Stimulated activated CD8-positive, alpha-beta memory T cell treated with anti-CD3 and anti-CD28 coated beads, Interleukin-4, amount 100 ng/mL, for 24 hours (primary cell): ENCODE measurements around the gene TSSK6.

ENCODE experiments used
- DNase-seq: peaks from one replicate; pipeline ENCODE4 v3.0.0-alpha.2; 2020; ENCODE audit warnings: low read depth

Gene TSSK6

GRCh38 chr19:19514881-19515641, at the start of gene TSSK6:
Gene TSSK6 (minus strand): TSS chr19:19515548. CDS start chr19:19515427, 121 bp downstream.
- no peak for DNase-seq

DNA sequence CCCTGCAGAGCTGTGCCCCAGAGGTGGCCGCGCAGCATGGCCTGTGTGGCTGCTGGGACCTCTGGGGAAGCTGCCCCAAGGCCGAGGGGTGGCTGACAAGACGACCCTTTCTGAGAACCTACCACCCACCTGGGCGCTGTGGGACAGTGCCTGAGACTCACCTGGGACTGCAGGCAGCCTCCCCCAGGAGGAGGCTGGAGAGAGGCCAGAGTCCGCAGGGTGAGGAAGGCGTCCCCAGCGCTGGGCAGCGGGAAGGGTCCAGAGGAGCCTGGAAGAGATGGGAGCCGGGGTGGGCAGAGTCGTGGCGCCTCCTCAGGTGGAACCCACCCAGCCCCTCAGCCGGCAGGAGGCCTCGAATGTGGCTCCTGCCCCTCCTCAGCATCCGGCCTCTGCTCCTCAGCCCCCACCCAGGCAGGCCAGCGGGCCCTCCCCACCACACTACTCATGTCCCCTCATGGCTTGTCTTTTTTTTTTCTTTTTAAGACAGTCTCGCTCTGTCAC, 48.0 kb upstream of the TSSK6 start:
- DNase-seq: no peak

DNA sequence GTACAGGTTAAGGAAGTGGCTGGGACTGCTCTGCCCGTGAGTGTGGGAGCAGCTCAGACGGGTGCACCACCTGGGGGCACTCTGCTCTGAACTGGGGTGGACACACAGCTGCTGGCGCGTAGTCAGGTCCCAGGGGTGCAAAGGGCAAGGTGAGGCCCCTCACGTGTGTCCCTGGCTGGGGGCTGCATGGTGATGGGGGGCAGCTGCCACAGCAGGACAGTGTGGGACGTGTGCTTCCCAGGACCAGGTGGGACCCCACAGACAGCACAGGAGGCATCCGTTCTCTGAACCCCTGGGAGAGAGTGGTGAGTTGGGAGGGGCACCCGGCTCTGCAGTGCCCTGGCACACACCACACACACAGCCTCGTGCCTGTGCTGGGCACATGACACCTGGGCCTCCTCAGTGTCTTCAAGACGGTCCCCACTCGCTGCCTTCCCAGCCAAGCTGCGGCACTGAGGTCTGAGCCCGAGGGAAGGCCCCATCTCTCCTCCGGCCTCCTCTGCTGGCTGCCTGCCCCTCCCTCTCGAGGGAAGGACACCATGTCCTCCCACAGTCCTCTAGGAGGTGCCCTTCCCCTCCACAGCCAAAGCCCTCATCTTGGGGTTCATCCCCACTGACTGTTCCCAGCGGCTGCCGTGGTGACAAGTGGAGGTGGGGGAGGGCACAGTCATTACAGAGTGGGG, 47.5 kb upstream of the TSSK6 start:
- DNase-seq: peak; percentile 15

DNA sequence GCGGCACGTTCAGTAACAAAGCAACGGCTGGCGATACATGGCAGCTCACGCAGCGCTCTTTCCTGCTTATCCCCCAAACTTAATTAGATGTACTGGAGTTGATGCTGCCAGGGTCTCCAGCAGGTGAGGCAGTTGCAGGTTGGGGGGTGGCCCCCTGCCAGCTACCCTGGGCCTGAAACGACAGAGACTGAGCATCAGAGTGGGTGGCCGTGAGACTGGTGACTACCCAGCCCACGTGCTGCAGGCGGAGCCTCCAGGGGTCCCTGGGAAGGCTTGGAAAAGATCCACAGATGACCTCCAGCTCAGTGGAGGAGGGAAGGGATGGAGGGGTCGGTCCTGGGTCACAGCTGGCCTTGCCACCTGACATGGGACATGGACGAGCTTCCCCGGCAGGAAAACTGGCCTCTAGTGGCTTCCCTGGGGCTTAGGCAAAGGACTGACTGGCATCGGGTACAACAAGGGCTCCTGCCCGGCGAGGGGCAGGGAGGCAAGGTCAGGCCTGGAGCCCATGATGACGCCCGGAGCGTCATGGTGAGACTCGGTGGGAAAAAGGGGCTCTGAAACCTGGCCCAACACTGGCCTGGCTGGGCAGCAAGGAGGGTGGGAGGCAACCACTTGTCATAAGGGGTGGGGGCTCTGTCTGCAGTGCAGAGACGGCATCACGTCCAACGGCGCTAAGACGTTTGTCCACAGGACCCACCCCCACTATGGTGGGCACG, 46.8 kb upstream of the TSSK6 start:
- DNase-seq: no peak

GRCh38 chr19:19559931-19560330, 44.6 kb upstream of the TSSK6 start:
- DNase-seq: no peak

GRCh38 chr19:19558636-19559035, 43.3 kb upstream of the TSSK6 start:
- DNase-seq: no peak

- no peak for DNase-seq
Measured at GRCh38 chr19:19558055-19558454, 42.7 kb upstream of the TSSK6 start.

- DNase-seq: peak; percentile 39
Measured at GRCh38 chr19:19554074-19555023, 39.0 kb upstream of the TSSK6 start.

GRCh38 chr19:19553670-19554069, 38.3 kb upstream of the TSSK6 start:
- DNase-seq: no peak

GRCh38 chr19:19552798-19553197, 37.5 kb upstream of the TSSK6 start:
- no peak for DNase-seq

DNA sequence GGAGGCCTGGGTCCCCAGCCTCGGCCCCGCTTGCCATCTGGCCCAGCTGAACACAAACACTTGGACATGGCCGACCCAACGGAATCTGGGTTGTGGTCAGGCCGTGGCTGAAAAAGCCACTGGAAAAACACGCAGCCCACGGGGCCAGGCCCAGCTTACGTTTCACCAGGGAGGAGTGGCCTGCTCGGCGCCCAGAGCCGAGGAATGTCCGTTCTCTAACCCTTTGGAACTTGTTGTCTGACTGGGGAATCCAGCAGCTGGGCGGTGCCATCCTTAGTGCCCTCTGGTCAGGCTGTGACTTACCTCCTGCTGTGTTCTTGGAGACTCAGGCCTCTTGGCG, 36.5 kb upstream of the TSSK6 start:
- no peak for DNase-seq

DNA sequence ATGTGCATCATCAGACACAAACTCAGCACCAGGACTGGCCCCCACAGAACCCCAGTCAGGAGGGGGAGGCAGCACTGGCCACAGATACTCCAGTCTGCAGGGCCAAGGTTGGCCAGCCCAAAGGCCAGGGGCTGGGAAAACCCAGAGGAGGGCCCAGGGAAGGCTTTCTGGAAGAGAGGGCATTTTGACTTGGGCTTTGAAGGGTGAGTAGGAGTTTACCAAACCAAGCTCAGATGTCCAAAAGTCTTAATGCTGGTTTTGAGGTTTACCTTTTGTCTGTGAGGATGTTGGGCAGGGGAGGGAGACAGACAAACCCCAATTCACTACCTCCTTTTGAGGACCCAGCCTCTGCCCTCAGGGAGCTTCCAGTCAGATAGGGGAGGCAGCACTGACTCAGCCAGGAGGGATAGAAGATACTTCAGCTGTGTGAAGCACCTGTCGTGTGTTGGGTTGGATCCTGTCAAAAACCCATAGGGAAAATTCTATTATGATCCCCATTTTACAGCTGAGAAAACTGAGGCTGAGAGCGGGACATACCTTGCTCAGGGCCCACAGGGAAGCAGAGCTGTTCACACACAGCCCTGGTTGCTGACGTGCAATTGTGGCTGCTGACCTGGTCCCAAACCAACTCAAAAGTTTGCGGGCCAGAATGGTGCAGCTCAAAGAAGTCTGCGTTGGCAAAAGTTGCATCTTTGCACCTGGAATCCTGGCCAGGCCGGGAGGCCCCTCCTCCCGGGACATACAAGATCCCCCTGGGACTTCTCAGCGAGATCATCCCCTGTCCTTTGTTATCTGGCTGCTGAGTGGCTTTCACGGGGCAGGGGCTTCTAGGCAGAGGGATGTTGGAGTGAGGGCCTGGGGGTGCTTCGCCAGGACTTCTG, 35.9 kb upstream of the TSSK6 start:
- no peak for DNase-seq

GRCh38 chr19:19550485-19550929, 35.2 kb upstream of the TSSK6 start:
- no peak for DNase-seq

GRCh38 chr19:19549804-19550464, 34.6 kb upstream of the TSSK6 start:
- DNase-seq: no peak

GRCh38 chr19:19548915-19549759, 33.8 kb upstream of the TSSK6 start:
- no peak for DNase-seq

GRCh38 chr19:19547674-19548336, 32.5 kb upstream of the TSSK6 start:
- no peak for DNase-seq

GRCh38 chr19:19546751-19547162, 31.4 kb upstream of the TSSK6 start:
- no peak for DNase-seq

DNA sequence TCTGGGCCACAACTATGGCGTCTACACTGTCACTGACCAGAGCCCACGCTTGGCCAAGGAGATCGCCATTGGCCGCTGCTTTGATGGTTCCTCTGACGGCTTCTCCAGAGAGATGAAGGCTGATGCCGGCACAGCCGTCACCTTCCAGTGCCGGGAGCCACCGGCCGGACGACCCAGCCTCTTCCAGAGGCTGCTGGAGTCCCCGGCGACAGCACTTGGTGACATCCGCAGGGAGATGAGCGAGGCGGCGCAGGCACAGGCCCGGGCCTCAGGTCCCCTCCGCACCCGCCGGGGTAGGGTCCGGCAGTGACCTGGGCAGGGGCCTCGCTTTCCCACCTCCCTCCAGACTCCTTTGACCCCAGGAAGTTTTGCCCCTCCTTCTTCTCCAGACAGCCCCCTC, 30.4 kb upstream of the TSSK6 start:
- no peak for DNase-seq
